Measurements from ENCODE around the gene PCSK6. TPM values are rescaled to one million over a fixed set of nuclear protein-coding genes. Genes with fewer than 3 reads are reported as not detected.
A peak's percentile ranks its signal among the peaks of the same experiment; 100 is the strongest.

Gene PCSK6
- polyA plus RNA-seq, 3 donors, result 0.05 to 0.10 TPM; not detected in 1

DNA sequence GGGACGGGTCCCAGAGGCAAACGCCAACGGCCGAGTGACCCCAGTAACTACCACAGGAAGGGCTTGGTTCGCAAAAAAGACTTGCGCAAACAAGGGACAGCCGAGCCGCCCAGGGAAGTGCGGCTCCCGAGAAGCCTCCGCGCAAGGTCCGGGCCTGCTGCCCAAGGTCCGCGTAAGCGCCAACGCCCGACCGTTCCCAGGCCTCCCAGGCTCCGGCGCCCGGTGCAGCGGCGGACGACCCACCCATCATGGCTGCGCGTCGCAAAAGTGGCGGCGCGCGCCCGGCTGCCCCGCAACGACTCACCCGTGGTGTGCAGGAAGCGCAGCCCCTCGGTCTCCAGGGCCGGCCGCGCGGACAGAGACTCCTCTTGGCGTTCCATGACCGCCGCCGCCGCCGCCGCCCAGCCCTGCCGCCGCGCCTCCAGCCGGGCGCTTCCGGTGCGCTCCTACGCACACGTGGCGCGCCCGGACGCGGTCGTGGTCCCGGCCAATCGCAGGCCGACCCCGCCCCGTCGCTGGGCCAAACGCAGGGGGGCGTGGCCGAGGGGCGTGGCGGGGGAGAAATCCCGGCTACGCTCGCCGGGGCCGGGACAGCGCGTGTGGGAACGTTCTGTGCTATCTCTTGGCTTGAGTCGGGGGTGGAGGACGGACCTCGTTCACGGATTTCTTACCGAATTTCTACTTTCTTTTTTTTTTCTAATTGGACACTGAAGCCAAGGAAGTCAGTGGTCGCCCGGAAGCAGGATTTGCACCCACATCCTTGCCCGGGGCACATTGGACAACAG, 212.3 kb downstream of the PCSK6 start, which contains the start of gene SELENOS:
Gene SELENOS, minus strand, starts transcription at position 448 of the 785 bp plus-strand sequence. Its CDS starts 68 bp downstream, at position 380.
- peak within 1 kb of the TSS; percentile 87 for H3K9ac ChIP-seq (ENCODE audit: insufficient read depth, low read length, poor library complexity, severe bottlenecking)
- H3K27me3 Mint-ChIP-seq (ENCODE audit: low read depth in 3 of 3), result peaks cover 0 to 5% (median 0%) of the 10 kb centered on the region in 3 donors
- H3K4me3 Mint-ChIP-seq, result peak within 1 kb of the TSS; percentile 96 to 98
- peaks cover 22% of the 10 kb centered on the region for H3K79me2 ChIP-seq (ENCODE audit: insufficient read depth, low read length)
- no peaks in the 10 kb centered on the region for H3K27me3 ChIP-seq (ENCODE audit: control insufficient read depth in 2 of 2, insufficient read depth in 2 of 2, low read length in 2 of 2)
- TF ChIP-seq, protein P1, sequence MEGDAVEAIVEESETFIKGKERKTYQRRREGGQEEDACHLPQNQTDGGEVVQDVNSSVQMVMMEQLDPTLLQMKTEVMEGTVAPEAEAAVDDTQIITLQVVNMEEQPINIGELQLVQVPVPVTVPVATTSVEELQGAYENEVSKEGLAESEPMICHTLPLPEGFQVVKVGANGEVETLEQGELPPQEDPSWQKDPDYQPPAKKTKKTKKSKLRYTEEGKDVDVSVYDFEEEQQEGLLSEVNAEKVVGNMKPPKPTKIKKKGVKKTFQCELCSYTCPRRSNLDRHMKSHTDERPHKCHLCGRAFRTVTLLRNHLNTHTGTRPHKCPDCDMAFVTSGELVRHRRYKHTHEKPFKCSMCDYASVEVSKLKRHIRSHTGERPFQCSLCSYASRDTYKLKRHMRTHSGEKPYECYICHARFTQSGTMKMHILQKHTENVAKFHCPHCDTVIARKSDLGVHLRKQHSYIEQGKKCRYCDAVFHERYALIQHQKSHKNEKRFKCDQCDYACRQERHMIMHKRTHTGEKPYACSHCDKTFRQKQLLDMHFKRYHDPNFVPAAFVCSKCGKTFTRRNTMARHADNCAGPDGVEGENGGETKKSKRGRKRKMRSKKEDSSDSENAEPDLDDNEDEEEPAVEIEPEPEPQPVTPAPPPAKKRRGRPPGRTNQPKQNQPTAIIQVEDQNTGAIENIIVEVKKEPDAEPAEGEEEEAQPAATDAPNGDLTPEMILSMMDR (IDR thresholded peaks at IDR 0.05), result no peak
- peaks cover 56 to 67% of the 10 kb centered on the region in 2 donors for H3K36me3 Mint-ChIP-seq
- peaks cover 0 to 2% (median 0%) of the 10 kb centered on the region in 7 donors for H3K9me3 Mint-ChIP-seq
- peak within 1 kb of the TSS; percentile 74 for H2AFZ ChIP-seq (ENCODE audit: insufficient read depth, low read depth, low read length, poor library complexity, severe bottlenecking)
- peak within 1 kb of the TSS; percentile 96 to 98 (median 98) for H3K27ac Mint-ChIP-seq
- under 1% methylated on average over 89 of the region's 91 CpGs for WGBS (ENCODE audit: insufficient coverage)
- intact Hi-C loops (cut with micrococcal nuclease), result loop anchor here (5.0 to 10.0 kb wide), 3 partner anchors 375 to 1542 kb away; partner anchors contain the start of genes ASB7 (in 1 of the 2), LINS1 (in 1 of the 2), LYSMD4 (in 1 of the 2) and TM2D3 (in 1 of the 2)
- H4K20me1 ChIP-seq (ENCODE audit: insufficient read depth, low read length), result peaks cover 5% of the 10 kb centered on the region
- H3K9me3 ChIP-seq (replicated peaks in 1 of 2; ENCODE audit: control insufficient read depth in 1 of 2, insufficient read depth in 1 of 2, low read length in 2 of 2), result no peaks in the 10 kb centered on the region
- peaks cover 54 to 65% of the 10 kb centered on the region in 2 donors for H3K36me3 ChIP-seq (replicated peaks in 1 of 2; ENCODE audit: control insufficient read depth in 1 of 2, insufficient read depth in 2 of 2, low read length in 2 of 2)
- peak; percentile 84 to 88 (median 88) for DNase-seq
- H3K4me1 ChIP-seq (ENCODE audit: control insufficient read depth in 1 of 2, insufficient read depth in 2 of 2, low read length in 2 of 2), result peaks cover 17 to 20% of the 10 kb centered on the region in 2 donors
- H3K4me2 ChIP-seq (replicated peaks; ENCODE audit: extremely low read depth, low read length, poor library complexity, severe bottlenecking), result peak within 1 kb of the TSS; percentile 88
- H3K4me3 ChIP-seq (replicated peaks in 1 of 3; ENCODE audit: low read depth in 2 of 3, low read length in 3 of 3), result peak within 1 kb of the TSS; percentile 78 to 89 (median 80)
- peaks cover 20% of the 10 kb centered on the region for H3K4me1 Mint-ChIP-seq
- peak within 1 kb of the TSS; percentile 91 to 92 for H3K27ac ChIP-seq (ENCODE audit: low read depth in 1 of 2, low read length in 2 of 2)

DNA sequence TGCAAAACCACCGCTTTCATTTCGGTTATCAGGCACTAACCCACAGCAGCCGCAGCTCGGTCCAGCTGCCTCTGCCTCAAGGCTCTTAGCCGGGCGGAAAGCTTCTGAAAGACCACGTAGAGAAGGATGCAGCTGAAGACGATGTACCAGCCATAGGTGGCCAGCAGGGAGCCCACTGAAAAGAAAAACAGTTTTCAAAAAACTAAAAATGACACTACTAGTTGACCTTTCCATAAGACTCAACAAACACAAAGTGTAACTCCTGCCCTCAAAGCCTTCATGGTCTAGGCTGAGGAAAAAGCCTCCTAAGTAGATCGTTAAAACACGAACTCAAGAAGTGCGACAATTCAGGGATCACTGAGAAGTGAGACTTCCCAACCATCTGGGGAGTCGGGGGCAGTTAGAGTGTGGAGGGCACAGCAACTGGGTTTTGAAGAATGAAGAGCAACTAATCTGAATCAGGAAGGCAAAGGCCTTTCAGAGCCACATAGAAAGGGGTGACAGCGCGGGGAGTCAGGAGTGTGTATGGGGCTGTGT, 212.9 kb downstream of the PCSK6 start:
- H3K36me3 ChIP-seq (replicated peaks in 1 of 2; ENCODE audit: control insufficient read depth in 1 of 2, insufficient read depth in 2 of 2, low read length in 2 of 2), result peaks cover 54 to 65% of the 10 kb centered on the region in 2 donors
- intact Hi-C loops (cut with micrococcal nuclease), result loop anchor here (5.0 to 10.0 kb wide), 3 partner anchors 376 to 1542 kb away; partner anchors contain the start of genes ASB7 (in 1 of the 2), LINS1 (in 1 of the 2), LYSMD4 (in 1 of the 2) and TM2D3 (in 1 of the 2)
- peaks cover 55 to 67% of the 10 kb centered on the region in 2 donors for H3K36me3 Mint-ChIP-seq

More for the DNA sequence above, 212.9 kb downstream of the PCSK6 start:
- Histone ChIP-seq H2AFZ (ENCODE audit: insufficient read depth, low read depth, low read length, poor library complexity, severe bottlenecking) (peak overlapping the region; percentile 74), H3K27me3 (ENCODE audit: control insufficient read depth in 2 of 2, insufficient read depth in 2 of 2, low read length in 2 of 2) (no peaks in the 10 kb centered on the region), H3K9me3 (replicated peaks in 1 of 2; ENCODE audit: control insufficient read depth in 1 of 2, insufficient read depth in 1 of 2, low read length in 2 of 2) (no peaks in the 10 kb centered on the region), H3K4me2 (replicated peaks; ENCODE audit: extremely low read depth, low read length, poor library complexity, severe bottlenecking) (peak overlapping the region; percentile 88), H3K4me3 (replicated peaks in 1 of 3; ENCODE audit: low read depth in 2 of 3, low read length in 3 of 3) (peak overlapping the region; percentile 78 to 89 (median 80)), H3K27ac (ENCODE audit: low read depth in 1 of 2, low read length in 2 of 2) (peak overlapping the region; percentile 91 to 92), H3K9ac (ENCODE audit: insufficient read depth, low read length, poor library complexity, severe bottlenecking) (peak overlapping the region; percentile 87), H3K79me2 (ENCODE audit: insufficient read depth, low read length) (peaks cover 22% of the 10 kb centered on the region), H3K4me1 (ENCODE audit: control insufficient read depth in 1 of 2, insufficient read depth in 2 of 2, low read length in 2 of 2) (peaks cover 17 to 20% of the 10 kb centered on the region in 2 donors), H4K20me1 (ENCODE audit: insufficient read depth, low read length) (peaks cover 5% of the 10 kb centered on the region)
- peak overlapping the region; percentile 96 to 98 (median 98) for H3K27ac Mint-ChIP-seq
- H3K9me3 Mint-ChIP-seq, result peaks cover 0 to 2% (median 0%) of the 10 kb centered on the region in 7 donors
- DNase-seq, result peak in 1 of 3 donors; percentile 8
- H3K27me3 Mint-ChIP-seq (ENCODE audit: low read depth in 3 of 3), result peaks cover 0 to 5% (median 0%) of the 10 kb centered on the region in 3 donors
- peaks cover 20% of the 10 kb centered on the region for H3K4me1 Mint-ChIP-seq
- peak overlapping the region; percentile 96 to 98 for H3K4me3 Mint-ChIP-seq
- TF ChIP-seq, protein P1 (IDR thresholded peaks at IDR 0.05), result peak; percentile 49
- WGBS (ENCODE audit: insufficient coverage), result 19% methylated on average over 14 of the region's 14 CpGs

Measured in CD14-positive monocyte (primary cell).